Astrocyte of the spinal cord (primary cell): ENCODE results near the gene ZNF296.

Source experiments
- DNase-seq: peaks from one replicate; pipeline ENCODE4 v3.0.0; 2011; ENCODE audit warnings: low read depth, low spot score
- H3K4me3 ChIP-seq: 2 replicates; pipeline ENCODE4 v1.5.1; 2011; ENCODE audit warnings: low read depth, mild to moderate bottlenecking, low read length, moderate library complexity
- CTCF ChIP-seq: IDR thresholded peaks from 2 replicates; pipeline ENCODE4 v1.5.1; 2012; ENCODE audit warnings: low read depth, mild to moderate bottlenecking, low read length, inconsistent platforms
- in situ Hi-C: cut with HindIII; loops from 2 replicates; pipeline ENCODE4 v1.10.0; 2017; ENCODE audit warnings: low sequenced_read_pairs

Gene ZNF296

GRCh38 chr19:45030825-45031224 lies 45.5 kb downstream of the ZNF296 start:
- no peak overlapping the region for H3K4me3 ChIP-seq
- no peak for TF ChIP-seq CTCF
- no peak for DNase-seq
- in situ Hi-C loops: no loop called here

- TF ChIP-seq CTCF: no peak
Measured at GRCh38 chr19:45027371-45027770, 48.9 kb downstream of the ZNF296 start.

GRCh38 chr19:45025264-45025663 lies 51.0 kb downstream of the ZNF296 start:
- no peak for TF ChIP-seq CTCF
- H3K4me3 ChIP-seq: no peak overlapping the region
- in situ Hi-C loops: no loop called here
- no peak for DNase-seq

More at GRCh38 chr19:45027371-45027770, 48.9 kb downstream of the ZNF296 start:
- no peak for DNase-seq
- in situ Hi-C loops: no loop called here
- H3K4me3 ChIP-seq: no peak overlapping the region

GRCh38 chr19:45023048-45023447 lies 53.2 kb downstream of the ZNF296 start:
- no peak overlapping the region for H3K4me3 ChIP-seq
- TF ChIP-seq CTCF: no peak
- no peak for DNase-seq
- in situ Hi-C loops: no loop called here

- H3K4me3 ChIP-seq: no peak overlapping the region
- DNase-seq: no peak
- no peak for TF ChIP-seq CTCF
- in situ Hi-C loops: no loop called here
Measured at GRCh38 chr19:45021971-45022370, 54.3 kb downstream of the ZNF296 start.
